Activated naive CD4-positive, alpha-beta T cell treated with anti-CD3 and anti-CD28 coated beads, Interleukin-2, amount 50 U/mL, for 72 hours (primary cell): ENCODE data around the gene COL1A2. TPM values are rescaled to one million over a fixed set of nuclear protein-coding genes. Genes with fewer than 3 reads are reported as not detected.

ENCODE experiments used
- ATAC-seq, 2 donors: fragments of 150-1000 bp; cut with Tn5 transposase; 2 replicates each; pipeline ENCODE4 v1.10.0; 2021; ENCODE audit warnings: mild to moderate bottlenecking in 2 of 2, moderate library complexity in 2 of 2
- DNase-seq, 2 donors: peaks; one replicate each; pipeline ENCODE4 v3.0.0; 2021 to 2022; ENCODE audit warnings: low spot score in 2 of 2
- H3K27ac Mint-ChIP-seq, 2 donors: one replicate each; pipeline ENCODE4 v1.8.0; 2022; ENCODE audit warnings: mild to moderate bottlenecking in 2 of 2, mixed read lengths in 2 of 2
- H3K36me3 Mint-ChIP-seq, 2 donors: one replicate each; pipeline ENCODE4 v1.8.0; 2022; ENCODE audit warnings: mixed read lengths in 2 of 2
- H3K9me3 Mint-ChIP-seq, 2 donors: one replicate each; pipeline ENCODE4 v1.8.0; 2022; ENCODE audit warnings: mixed read lengths in 2 of 2
- total RNA-seq, 2 donors: library from RNA; stranded (reverse); gene quantifications; one replicate each; pipeline ENCODE4 v1.2.3, GENCODE V29; 2022

Gene COL1A2
- total RNA-seq, 2 donors from 2014 or later = not detected

- Mint-ChIP-seq H3K9me3 (no peaks in the 10 kb centered on the region), H3K36me3 (no peaks in the 10 kb centered on the region), H3K27ac (no peak overlapping the region)
- ATAC-seq = no peak
- no peak for DNase-seq
Observed at GRCh38 chr7:94418851-94419250, 24.2 kb downstream of the COL1A2 start.

GRCh38 chr7:94420328-94420727 lies 25.6 kb downstream of the COL1A2 start:
- no peaks in the 10 kb centered on the region for H3K36me3 Mint-ChIP-seq

GRCh38 chr7:94421681-94422080 lies 27.0 kb downstream of the COL1A2 start:
- ATAC-seq (no peak), DNase-seq (no peak)
- Mint-ChIP-seq H3K27ac (no peak overlapping the region), H3K36me3 (no peaks in the 10 kb centered on the region), H3K9me3 (no peaks in the 10 kb centered on the region)

More at GRCh38 chr7:94420328-94420727, 25.6 kb downstream of the COL1A2 start:
- H3K27ac Mint-ChIP-seq = peak overlapping the region in 1 of 2 donors; percentile 81
- DNase-seq = no peak
- ATAC-seq = no peak
- H3K9me3 Mint-ChIP-seq = no peaks in the 10 kb centered on the region

- DNase-seq (no peak), ATAC-seq (no peak)
- Mint-ChIP-seq H3K36me3 (no peaks in the 10 kb centered on the region), H3K27ac (no peak overlapping the region), H3K9me3 (no peaks in the 10 kb centered on the region)
Observed at GRCh38 chr7:94422136-94422535, 27.4 kb downstream of the COL1A2 start.

GRCh38 chr7:94422827-94423460 lies 28.2 kb downstream of the COL1A2 start:
- no peak for ATAC-seq
- H3K36me3 Mint-ChIP-seq = no peaks in the 10 kb centered on the region
- H3K27ac Mint-ChIP-seq = no peak overlapping the region
- DNase-seq = no peak
- H3K9me3 Mint-ChIP-seq = no peaks in the 10 kb centered on the region

GRCh38 chr7:94423863-94424735 lies 29.4 kb downstream of the COL1A2 start:
- H3K36me3 Mint-ChIP-seq = no peaks in the 10 kb centered on the region
- ATAC-seq = no peak
- DNase-seq = no peak
- H3K27ac Mint-ChIP-seq = no peak overlapping the region
- H3K9me3 Mint-ChIP-seq = no peaks in the 10 kb centered on the region

- no peak overlapping the region for H3K27ac Mint-ChIP-seq
- ATAC-seq (no peak), DNase-seq (no peak)
- H3K9me3 Mint-ChIP-seq = no peaks in the 10 kb centered on the region
- no peaks in the 10 kb centered on the region for H3K36me3 Mint-ChIP-seq
Observed at GRCh38 chr7:94425546-94425945, 30.9 kb downstream of the COL1A2 start.

GRCh38 chr7:94426980-94427875 lies 32.5 kb downstream of the COL1A2 start:
- no peaks in the 10 kb centered on the region for H3K36me3 Mint-ChIP-seq
- no peaks in the 10 kb centered on the region for H3K9me3 Mint-ChIP-seq
- no peak overlapping the region for H3K27ac Mint-ChIP-seq
- ATAC-seq (no peak), DNase-seq (no peak)

GRCh38 chr7:94429153-94429552 lies 34.5 kb downstream of the COL1A2 start:
- ATAC-seq (no peak), DNase-seq (no peak)
- Mint-ChIP-seq H3K27ac (no peak overlapping the region), H3K36me3 (no peaks in the 10 kb centered on the region), H3K9me3 (no peaks in the 10 kb centered on the region)

- DNase-seq = no peak
Observed at GRCh38 chr7:94431176-94431575, 36.5 kb downstream of the COL1A2 start.

GRCh38 chr7:94431619-94432280 lies 37.1 kb downstream of the COL1A2 start:
- DNase-seq = no peak
- H3K9me3 Mint-ChIP-seq = no peaks in the 10 kb centered on the region
- no peaks in the 10 kb centered on the region for H3K36me3 Mint-ChIP-seq
- H3K27ac Mint-ChIP-seq = no peak overlapping the region
- no peak for ATAC-seq

More at GRCh38 chr7:94431176-94431575, 36.5 kb downstream of the COL1A2 start:
- no peak for ATAC-seq
- H3K36me3 Mint-ChIP-seq = no peaks in the 10 kb centered on the region
- no peaks in the 10 kb centered on the region for H3K9me3 Mint-ChIP-seq
- H3K27ac Mint-ChIP-seq = no peak overlapping the region

- H3K9me3 Mint-ChIP-seq = no peaks in the 10 kb centered on the region
Observed at GRCh38 chr7:94432281-94432670, 37.6 kb downstream of the COL1A2 start.

GRCh38 chr7:94432817-94433216 lies 38.1 kb downstream of the COL1A2 start:
- Mint-ChIP-seq H3K27ac (no peak overlapping the region), H3K36me3 (no peaks in the 10 kb centered on the region), H3K9me3 (no peaks in the 10 kb centered on the region)
- DNase-seq (no peak), ATAC-seq (no peak)

More at GRCh38 chr7:94432281-94432670, 37.6 kb downstream of the COL1A2 start:
- DNase-seq (no peak), ATAC-seq (no peak)
- H3K36me3 Mint-ChIP-seq = no peaks in the 10 kb centered on the region
- H3K27ac Mint-ChIP-seq = no peak overlapping the region

GRCh38 chr7:94433224-94433623 lies 38.5 kb downstream of the COL1A2 start:
- H3K36me3 Mint-ChIP-seq = no peaks in the 10 kb centered on the region
- H3K27ac Mint-ChIP-seq = no peak overlapping the region
- no peak for ATAC-seq
- no peak for DNase-seq
- H3K9me3 Mint-ChIP-seq = no peaks in the 10 kb centered on the region

- Mint-ChIP-seq H3K9me3 (no peaks in the 10 kb centered on the region), H3K27ac (no peak overlapping the region), H3K36me3 (no peaks in the 10 kb centered on the region)
- DNase-seq (no peak), ATAC-seq (no peak)
Observed at GRCh38 chr7:94434042-94434441, 39.3 kb downstream of the COL1A2 start.

- DNase-seq = peak in 1 of 2 donors; percentile 61
- Mint-ChIP-seq H3K9me3 (no peaks in the 10 kb centered on the region), H3K27ac (no peak overlapping the region), H3K36me3 (no peaks in the 10 kb centered on the region)
- ATAC-seq = peak; percentile 67 to 79
Observed at GRCh38 chr7:94436018-94436604, 41.4 kb downstream of the COL1A2 start.
